ENCODE results near the gene HTD2. TPM values are rescaled to one million over a fixed set of nuclear protein-coding genes. Genes with fewer than 3 reads are reported as not detected.
A peak's percentile ranks its signal among the peaks of the same experiment; 100 is the strongest.

Gene HTD2
- total RNA-seq, 8 experiments from 2014 or later = 7.2 to 10.8 (median 9.0) TPM

GRCh38 chr3:58326267-58326900, 20.1 kb downstream of the HTD2 start:
- no peak for ATAC-seq (replicated peaks in 6 of 8)
- in situ Hi-C loops (cut with MboI; ENCODE audit: low pct_unique_long_range_greater_than_20kb in 2 of 9, low sequenced_read_pairs in 9 of 9, unreplicated experiment in 9 of 9) = loop anchor here in 2 of 9 experiments (10.0 to 25.0 kb wide), 3 partner anchors 88 to 211 kb away; partner anchors contain the start of gene ACOX2 (in 1 of the 2)
- 23 to 100% (median 79%) methylated on average over 1 to 5 of the region's 8 CpGs for WGBS, 10 experiments
- H3K4me1 ChIP-seq (replicated peaks in 1 of 2) = peaks cover 3 to 13% of the 10 kb centered on the region in 2 donors
- no peak overlapping the region for H3K4me3 ChIP-seq
- no peak overlapping the region for H3K27ac ChIP-seq

GRCh38 chr3:58329150-58329921, 23.0 kb downstream of the HTD2 start:
- 74 to 100% (median 84%) methylated on average over 1 to 7 of the region's 8 CpGs; no CpG with 5 or more reads in 1 of the 10 experiments for WGBS, 10 experiments
- ATAC-seq (replicated peaks in 6 of 8) = no peak
- Histone ChIP-seq H3K4me1 (replicated peaks in 1 of 2) (peaks cover 6 to 9% of the 10 kb centered on the region in 2 donors), H3K27ac (no peak overlapping the region), H3K4me3 (no peak overlapping the region)
- in situ Hi-C loops (cut with MboI; ENCODE audit: low pct_unique_long_range_greater_than_20kb in 2 of 9, low sequenced_read_pairs in 9 of 9, unreplicated experiment in 9 of 9) = loop anchor here in 2 of 9 experiments (10.0 to 25.0 kb wide), 3 partner anchors 85 to 208 kb away; partner anchors contain the start of gene ACOX2 (in 1 of the 2)

- in situ Hi-C loops (cut with MboI; ENCODE audit: low pct_unique_long_range_greater_than_20kb in 2 of 9, low sequenced_read_pairs in 9 of 9, unreplicated experiment in 9 of 9) = loop anchor here in 2 of 9 experiments (10.0 to 25.0 kb wide), 3 partner anchors 85 to 207 kb away; partner anchors contain the start of gene ACOX2 (in 1 of the 2)
- Histone ChIP-seq H3K4me3 (no peak overlapping the region), H3K27ac (no peak overlapping the region), H3K4me1 (replicated peaks in 1 of 2) (peaks cover 10 to 11% of the 10 kb centered on the region in 2 donors)
- no peak for ATAC-seq (replicated peaks in 6 of 8)
- 50 to 100% (median 90%) methylated on average over 2 to 5 of the region's 5 CpGs for WGBS, 10 experiments
Measured at GRCh38 chr3:58329922-58330413, 23.6 kb downstream of the HTD2 start.

- 56 to 100% (median 98%) methylated on average over 1 to 4 of the region's 4 CpGs; no CpG with 5 or more reads in 6 of the 10 experiments for WGBS, 10 experiments
- Histone ChIP-seq H3K4me3 (no peak overlapping the region), H3K4me1 (replicated peaks in 1 of 2) (peaks cover 11 to 13% of the 10 kb centered on the region in 2 donors), H3K27ac (no peak overlapping the region)
- in situ Hi-C loops (cut with MboI; ENCODE audit: low pct_unique_long_range_greater_than_20kb in 2 of 9, low sequenced_read_pairs in 9 of 9, unreplicated experiment in 9 of 9) = loop anchor here in 2 of 9 experiments (25.0 kb wide), 2 partner anchors 181 to 206 kb away; partner anchors contain the start of gene ACOX2 (in 1 of the 2)
- ATAC-seq (replicated peaks in 6 of 8) = no peak
Measured at GRCh38 chr3:58331593-58332152, 25.4 kb downstream of the HTD2 start.

GRCh38 chr3:58332575-58333188, 26.4 kb downstream of the HTD2 start, which contains the start of gene PXK:
Gene PXK, plus strand, starts transcription at chr3:58332892. Its CDS starts 97 bp downstream, at chr3:58332989.
- peaks cover 11 to 13% of the 10 kb centered on the region in 2 donors for H3K4me1 ChIP-seq (replicated peaks in 1 of 2)
- peak within 1 kb of the TSS; percentile 22 to 38 for H3K27ac ChIP-seq
- in situ Hi-C loops (cut with MboI; ENCODE audit: low pct_unique_long_range_greater_than_20kb in 2 of 9, low sequenced_read_pairs in 9 of 9, unreplicated experiment in 9 of 9) = loop anchor here in 2 of 9 experiments (25.0 kb wide), 2 partner anchors 180 to 205 kb away; partner anchors contain the start of gene ACOX2 (in 1 of the 2)
- WGBS, 10 experiments = 1 to 20% (median 5%) methylated on average over 1 to 12 of the region's 79 CpGs; no CpG with 5 or more reads in 6 of the 10 experiments
- H3K4me3 ChIP-seq = peak within 1 kb of the TSS; percentile 69 to 85 (median 78)
- ATAC-seq (replicated peaks in 6 of 8) = peak; percentile 86 to 94 (median 90)

GRCh38 chr3:58333206-58334012, 27.1 kb downstream of the HTD2 start:
- H3K4me3 ChIP-seq = peak overlapping the region; percentile 69 to 85 (median 78)
- H3K4me1 ChIP-seq (replicated peaks in 1 of 2) = peaks cover 11 to 13% of the 10 kb centered on the region in 2 donors
- peak; percentile 31 to 62 (median 40) for ATAC-seq (replicated peaks in 6 of 8)
- in situ Hi-C loops (cut with MboI; ENCODE audit: low pct_unique_long_range_greater_than_20kb in 2 of 9, low sequenced_read_pairs in 9 of 9, unreplicated experiment in 9 of 9) = loop anchor here in 2 of 9 experiments (25.0 kb wide), 2 partner anchors 179 to 204 kb away; partner anchors contain the start of gene ACOX2 (in 1 of the 2)
- peak overlapping the region; percentile 22 to 38 for H3K27ac ChIP-seq
- 0 to 2% (median 0%) methylated on average over 1 to 6 of the region's 37 CpGs; no CpG with 5 or more reads in 5 of the 10 experiments for WGBS, 10 experiments

GRCh38 chr3:58334013-58334321, 27.6 kb downstream of the HTD2 start:
- in situ Hi-C loops (cut with MboI; ENCODE audit: low pct_unique_long_range_greater_than_20kb in 2 of 9, low sequenced_read_pairs in 9 of 9, unreplicated experiment in 9 of 9) = loop anchor here in 2 of 9 experiments (25.0 kb wide), 2 partner anchors 178 to 203 kb away; partner anchors contain the start of gene ACOX2 (in 1 of the 2)
- WGBS, 10 experiments = 0 to 30% (median 16%) methylated on average over 1 to 4 of the region's 4 CpGs
- peak overlapping the region; percentile 69 to 85 (median 78) for H3K4me3 ChIP-seq
- no peak for ATAC-seq (replicated peaks in 6 of 8)
- peaks cover 11 to 13% of the 10 kb centered on the region in 2 donors for H3K4me1 ChIP-seq (replicated peaks in 1 of 2)
- no peak overlapping the region for H3K27ac ChIP-seq

- H3K4me3 ChIP-seq = peak overlapping the region in 3 of 5 donors; percentile 69 to 81 (median 78)
- in situ Hi-C loops (cut with MboI; ENCODE audit: low pct_unique_long_range_greater_than_20kb in 2 of 9, low sequenced_read_pairs in 9 of 9, unreplicated experiment in 9 of 9) = loop anchor here in 2 of 9 experiments (25.0 kb wide), 2 partner anchors 178 to 203 kb away; partner anchors contain the start of gene ACOX2 (in 1 of the 2)
- H3K4me1 ChIP-seq (replicated peaks in 1 of 2) = peaks cover 11 to 13% of the 10 kb centered on the region in 2 donors
- WGBS, 10 experiments = 0 to 100% (median 71%) methylated on average over 1 of the region's 1 CpG; no CpG with 5 or more reads in 1 of the 10 experiments
- ATAC-seq (replicated peaks in 6 of 8) = no peak
- H3K27ac ChIP-seq = no peak overlapping the region
Measured at GRCh38 chr3:58334506-58334884, 28.2 kb downstream of the HTD2 start.

- Histone ChIP-seq H3K4me3 (no peak overlapping the region), H3K4me1 (replicated peaks in 1 of 2) (peaks cover 11 to 13% of the 10 kb centered on the region in 2 donors), H3K27ac (no peak overlapping the region)
- WGBS, 10 experiments = 0 to 60% (median 38%) methylated on average over 1 of the region's 1 CpG; no CpG with 5 or more reads in 3 of the 10 experiments
- in situ Hi-C loops (cut with MboI; ENCODE audit: low pct_unique_long_range_greater_than_20kb in 2 of 9, low sequenced_read_pairs in 9 of 9, unreplicated experiment in 9 of 9) = loop anchor here in 2 of 9 experiments (25.0 kb wide), 2 partner anchors 177 to 202 kb away; partner anchors contain the start of gene ACOX2 (in 1 of the 2)
- peak in 2 of 8 experiments; percentile 1 to 2 for ATAC-seq (replicated peaks in 6 of 8)
Measured at GRCh38 chr3:58335652-58335947, 29.3 kb downstream of the HTD2 start.

GRCh38 chr3:58336135-58336882, 30.0 kb downstream of the HTD2 start:
- ATAC-seq (replicated peaks in 6 of 8) = no peak
- Histone ChIP-seq H3K27ac (no peak overlapping the region), H3K4me1 (replicated peaks in 1 of 2) (peaks cover 11 to 13% of the 10 kb centered on the region in 2 donors), H3K4me3 (no peak overlapping the region)
- in situ Hi-C loops (cut with MboI; ENCODE audit: low pct_unique_long_range_greater_than_20kb in 2 of 9, low sequenced_read_pairs in 9 of 9, unreplicated experiment in 9 of 9) = loop anchor here in 2 of 9 experiments (25.0 kb wide), 2 partner anchors 176 to 201 kb away; partner anchors contain the start of gene ACOX2 (in 1 of the 2)
- 20 to 100% (median 92%) methylated on average over 1 to 3 of the region's 3 CpGs; no CpG with 5 or more reads in 1 of the 10 experiments for WGBS, 10 experiments

GRCh38 chr3:58337190-58337589, 30.9 kb downstream of the HTD2 start:
- in situ Hi-C loops (cut with MboI; ENCODE audit: low pct_unique_long_range_greater_than_20kb in 2 of 9, low sequenced_read_pairs in 9 of 9, unreplicated experiment in 9 of 9) = loop anchor here in 2 of 9 experiments (25.0 kb wide), 2 partner anchors 175 to 200 kb away; partner anchors contain the start of gene ACOX2 (in 1 of the 2)
- no peak for ATAC-seq (replicated peaks in 6 of 8)
- no peak overlapping the region for H3K4me3 ChIP-seq
- WGBS, 10 experiments = 67 to 100% (median 100%) methylated on average over 1 of the region's 1 CpG; no CpG with 5 or more reads in 4 of the 10 experiments
- H3K27ac ChIP-seq = no peak overlapping the region
- H3K4me1 ChIP-seq (replicated peaks in 1 of 2) = peaks cover 11 to 13% of the 10 kb centered on the region in 2 donors
